HCT116 (cell line): ENCODE results near the gene TFF3. TPM values are rescaled to one million over a fixed set of nuclear protein-coding genes. Genes with fewer than 3 reads are reported as not detected.

Experiments used
- ATAC-seq: fragments of 200-7000 bp; cut with Tn5 transposase; 2 replicates; pipeline ENCODE4 v1.9.1; 2020; ENCODE audit warnings: mild to moderate bottlenecking, moderate library complexity
- BruUV-seq: library from RNA; stranded (reverse); fragments of 400-500 nt; replicated peaks from 2 replicates; lab custom pipeline; 2021; lab: Mats Ljungman, UMichigan
- CTCF ChIA-PET: fragments of 300-600 bp; sonication (Branson Sonifier 250); formaldehyde crosslinking; loops from one replicate; lab custom pipeline; 2021; ENCODE audit warnings: antibody characterized with exemption; lab: Charles Lee
- POLR2A ChIA-PET: fragments of 300-600, 350-600 bp; sonication (Branson Sonifier 250); formaldehyde crosslinking; loops from one replicate; lab custom pipeline; 2021; ENCODE audit warnings: antibody characterized with exemption; lab: Charles Lee
- RAD21 ChIA-PET, 2 experiments: fragments of 300-600 bp; sonication (Branson Sonifier 250); formaldehyde crosslinking; loops; one replicate each; lab custom pipeline; 2023; ENCODE audit warnings: low total read pairs in 2 of 2; ENCODE audit not compliant: uncharacterized antibody in 2 of 2, unreplicated experiment in 2 of 2, low non-redundant PET in 1 of 2; lab: Charles Lee
- DNase-seq: peaks from one replicate; pipeline ENCODE4 v3.0.0-alpha.2; 2010; ENCODE audit warnings: low read depth, low spot score
- H2AFZ ChIP-seq: fragments of 200-600 bp; shearing (Covaris generic), sonication (generic); 2 replicates; pipeline ENCODE4 v1.6.1; 2017; ENCODE audit warnings: low read depth, mixed run types, mixed read lengths, antibody characterized with exemption, low read length; ENCODE audit not compliant: poor library complexity, severe bottlenecking
- H3K27ac ChIP-seq: 2 replicates; pipeline ENCODE4 v1.5.1; 2012; ENCODE audit warnings: low read depth, low read length
- H3K27me3 ChIP-seq: fragments of 200-600 bp; sonication (generic); 2 replicates; pipeline ENCODE4 v1.6.1; 2016; ENCODE audit warnings: mixed run types, low read length, mixed read lengths; ENCODE audit not compliant: insufficient read depth
- H3K36me3 ChIP-seq, 2 experiments: fragments of 200-500 bp in 1 of 2; fragments of 200-600 bp in 1 of 2; sonication (Bioruptor generic) in 1 of 2; sonication (generic) in 1 of 2; 2 replicates each; pipeline versions ENCODE4 v1.5.1 to v1.6.1; 2014 to 2016; ENCODE audit warnings: low read length in 2 of 2, inconsistent platforms in 1 of 2, mixed read lengths in 1 of 2, mixed run types in 1 of 2; ENCODE audit not compliant: insufficient read depth in 2 of 2, control insufficient read depth in 1 of 2
- H3K4me1 ChIP-seq, 2 experiments: fragments of 200-600 bp in 1 of 2; sonication (generic) in 1 of 2; 2 replicates each; pipeline versions ENCODE4 v1.5.1 to v1.6.1; 2012 to 2017; ENCODE audit warnings: low read length in 2 of 2, inconsistent platforms in 1 of 2, mild to moderate bottlenecking in 1 of 2, mixed read lengths in 1 of 2, mixed run types in 1 of 2, moderate library complexity in 1 of 2; ENCODE audit not compliant: insufficient read depth in 2 of 2, control insufficient read depth in 1 of 2
- H3K4me2 ChIP-seq: fragments of 200-600 bp; sonication (generic); 2 replicates; pipeline ENCODE4 v1.6.1; 2017; ENCODE audit warnings: mixed run types, low read length, mixed read lengths
- H3K4me3 ChIP-seq, 2 experiments: fragments of 200-600 bp in 1 of 2; sonication (generic) in 1 of 2; replicated peaks in 1 of 2; 2 replicates each; pipeline ENCODE4 v1.5.1; 2011 to 2016; ENCODE audit warnings: low read length in 2 of 2, control low read depth in 1 of 2, low read depth in 1 of 2, mild to moderate bottlenecking in 1 of 2, mixed read lengths in 1 of 2, mixed run types in 1 of 2
- H3K79me2 ChIP-seq: fragments of 200-600 bp; sonication (generic); 2 replicates; pipeline ENCODE4 v1.6.1; 2017; ENCODE audit warnings: mild to moderate bottlenecking, mixed run types, low read length, moderate library complexity, mixed read lengths; ENCODE audit not compliant: insufficient read depth
- H3K9ac ChIP-seq: fragments of 200-600 bp; sonication (generic); 2 replicates; pipeline ENCODE4 v1.6.1; 2016; ENCODE audit warnings: low read length, mixed read lengths
- H3K9me2 ChIP-seq: fragments of 200-600 bp; sonication (generic), shearing (Covaris generic); 2 replicates; pipeline ENCODE4 v1.6.1; 2017; ENCODE audit warnings: mixed run types, mild to moderate bottlenecking, moderate library complexity; ENCODE audit not compliant: insufficient read depth
- H3K9me3 ChIP-seq, 2 experiments: fragments of 200-500 bp in 1 of 2; fragments of 200-600 bp in 1 of 2; sonication (Bioruptor generic) in 1 of 2; sonication (generic) in 1 of 2; 2 replicates each; pipeline ENCODE4 v1.6.1; 2014 to 2017; ENCODE audit warnings: low read length in 2 of 2, mixed read lengths in 2 of 2, inconsistent platforms in 1 of 2, low read depth in 1 of 2, mild to moderate bottlenecking in 1 of 2, mixed run types in 1 of 2, moderate library complexity in 1 of 2; ENCODE audit not compliant: control insufficient read depth in 1 of 2, insufficient read depth in 1 of 2
- H4K20me1 ChIP-seq: fragments of 200-600 bp; sonication (generic), shearing (Covaris generic); 2 replicates; pipeline ENCODE4 v1.6.1; 2017; ENCODE audit warnings: mixed run types, mild to moderate bottlenecking, moderate library complexity; ENCODE audit not compliant: insufficient read depth
- ATF3 ChIP-seq: IDR thresholded peaks from 2 replicates; pipeline ENCODE4 v1.6.1; 2012
- ELF1 ChIP-seq: IDR thresholded peaks from 2 replicates; pipeline ENCODE4 v1.6.1; 2012; ENCODE audit warnings: low read depth, borderline replicate concordance
- EZH2phosphoT487 ChIP-seq: fragments of 200-600 bp; IDR thresholded peaks from 2 replicates; pipeline ENCODE4 v1.6.1; 2018; ENCODE audit warnings: antibody characterized with exemption, borderline replicate concordance
- FOSL1 ChIP-seq: IDR thresholded peaks from 2 replicates; pipeline ENCODE4 v1.6.1; 2012; ENCODE audit warnings: low read depth
- JUND ChIP-seq: IDR thresholded peaks from 2 replicates; pipeline ENCODE4 v1.6.1; 2012
- RAD21 ChIP-seq: IDR thresholded peaks from 2 replicates; pipeline ENCODE4 v1.6.1; 2012; ENCODE audit warnings: low read depth, mild to moderate bottlenecking
- SIN3A ChIP-seq: IDR thresholded peaks from 2 replicates; pipeline ENCODE4 v1.6.1; 2012; ENCODE audit warnings: low read depth
- SP1 ChIP-seq: IDR thresholded peaks from 2 replicates; pipeline ENCODE4 v1.6.1; 2012; ENCODE audit warnings: low read depth
- TCF7L2 ChIP-seq: IDR thresholded peaks from 2 replicates; pipeline ENCODE4 v1.7.0; 2011; ENCODE audit warnings: borderline replicate concordance, inconsistent platforms; ENCODE audit not compliant: insufficient read depth, insufficient read length; ENCODE audit errors: extremely low read depth
- ZFX ChIP-seq: fragments of 450-650 bp; IDR thresholded peaks from 2 replicates; pipeline ENCODE4 v1.6.1; 2017
- intact Hi-C: fragments of 100-400 bp; cut with micrococcal nuclease; formaldehyde crosslinking; loops from 2 replicates; pipeline ENCODE4 v1.10.0; 2022
- total RNA-seq: library from RNA; stranded (reverse); gene quantifications from one replicate; pipeline ENCODE4 v1.2.1, GENCODE V29; 2021; ENCODE audit not compliant: unreplicated experiment
- TF ChIP-seq, protein P1 (sequence below), 3 experiments: fragments of 200-600 bp in 1 of 3; sonication (generic) in 1 of 3; IDR thresholded peaks in 2 of 3; conservative IDR thresholded peaks in 1 of 3; 2 replicates each; pipeline ENCODE4 v1.5.1; 2012 to 2017; ENCODE audit warnings: low read depth in 2 of 3, low read length in 2 of 3, antibody characterized with exemption in 1 of 3, borderline replicate concordance in 1 of 3, control low read depth in 1 of 3, mild to moderate bottlenecking in 1 of 3, mixed read lengths in 1 of 3, mixed run types in 1 of 3, moderate library complexity in 1 of 3; ENCODE audit not compliant: insufficient read depth in 1 of 3
- TF ChIP-seq, protein P2 (sequence below): IDR thresholded peaks from 2 replicates; pipeline ENCODE4 v1.6.1; 2011; ENCODE audit warnings: mild to moderate bottlenecking, low read length, moderate library complexity; ENCODE audit not compliant: insufficient replicate concordance; ENCODE audit errors: extremely low read depth
- TF ChIP-seq, protein P3 (sequence below): IDR thresholded peaks from 2 replicates; pipeline ENCODE4 v1.6.1; 2012; ENCODE audit warnings: low read depth

The TFF3 gene
- total RNA-seq, 1 experiment from 2014 or later = 0.22 TPM

GRCh38 chr21:42346441-42346840 is 31.2 kb upstream of the TFF3 start:
- H3K4me2 ChIP-seq = no peak overlapping the region
- no peaks in the 10 kb centered on the region for H3K4me1 ChIP-seq
- no peaks in the 10 kb centered on the region for H3K9me3 ChIP-seq
- H3K4me3 ChIP-seq = no peak overlapping the region
- no peak overlapping the region for H3K27ac ChIP-seq
- no peak overlapping the region for H2AFZ ChIP-seq
- no peaks in the 10 kb centered on the region for H4K20me1 ChIP-seq
- ChIA-PET RAD21 (no interaction called here), CTCF (no interaction called here), POLR2A (no interaction called here)
- ATAC-seq (no peak), DNase-seq (no peak)
- BruUV-seq = no TSS peak
- H3K79me2 ChIP-seq = no peaks in the 10 kb centered on the region
- no peaks in the 10 kb centered on the region for H3K9me2 ChIP-seq
- no peaks in the 10 kb centered on the region for H3K36me3 ChIP-seq
- intact Hi-C loops = no loop called here
- H3K27me3 ChIP-seq = no peaks in the 10 kb centered on the region
- no peak overlapping the region for H3K9ac ChIP-seq
- TF ChIP-seq FOSL1 (no peak), ATF3 (no peak), SIN3A (no peak), RAD21 (no peak), TCF7L2 (no peak), EZH2phosphoT487 (no peak), JUND (no peak), ZFX (no peak), SP1 (no peak), ELF1 (no peak)
- TF ChIP-seq, protein P1, sequence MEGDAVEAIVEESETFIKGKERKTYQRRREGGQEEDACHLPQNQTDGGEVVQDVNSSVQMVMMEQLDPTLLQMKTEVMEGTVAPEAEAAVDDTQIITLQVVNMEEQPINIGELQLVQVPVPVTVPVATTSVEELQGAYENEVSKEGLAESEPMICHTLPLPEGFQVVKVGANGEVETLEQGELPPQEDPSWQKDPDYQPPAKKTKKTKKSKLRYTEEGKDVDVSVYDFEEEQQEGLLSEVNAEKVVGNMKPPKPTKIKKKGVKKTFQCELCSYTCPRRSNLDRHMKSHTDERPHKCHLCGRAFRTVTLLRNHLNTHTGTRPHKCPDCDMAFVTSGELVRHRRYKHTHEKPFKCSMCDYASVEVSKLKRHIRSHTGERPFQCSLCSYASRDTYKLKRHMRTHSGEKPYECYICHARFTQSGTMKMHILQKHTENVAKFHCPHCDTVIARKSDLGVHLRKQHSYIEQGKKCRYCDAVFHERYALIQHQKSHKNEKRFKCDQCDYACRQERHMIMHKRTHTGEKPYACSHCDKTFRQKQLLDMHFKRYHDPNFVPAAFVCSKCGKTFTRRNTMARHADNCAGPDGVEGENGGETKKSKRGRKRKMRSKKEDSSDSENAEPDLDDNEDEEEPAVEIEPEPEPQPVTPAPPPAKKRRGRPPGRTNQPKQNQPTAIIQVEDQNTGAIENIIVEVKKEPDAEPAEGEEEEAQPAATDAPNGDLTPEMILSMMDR (IDR thresholded peaks at IDR 0.05 in 2 of 3, conservative IDR thresholded peaks at IDR 0.05 in 1 of 3; ENCODE audit: borderline replicate concordance in 1 of 3, insufficient read depth in 1 of 3, low read depth in 2 of 3, low read length in 2 of 3) = no peak
- TF ChIP-seq, protein P2, sequence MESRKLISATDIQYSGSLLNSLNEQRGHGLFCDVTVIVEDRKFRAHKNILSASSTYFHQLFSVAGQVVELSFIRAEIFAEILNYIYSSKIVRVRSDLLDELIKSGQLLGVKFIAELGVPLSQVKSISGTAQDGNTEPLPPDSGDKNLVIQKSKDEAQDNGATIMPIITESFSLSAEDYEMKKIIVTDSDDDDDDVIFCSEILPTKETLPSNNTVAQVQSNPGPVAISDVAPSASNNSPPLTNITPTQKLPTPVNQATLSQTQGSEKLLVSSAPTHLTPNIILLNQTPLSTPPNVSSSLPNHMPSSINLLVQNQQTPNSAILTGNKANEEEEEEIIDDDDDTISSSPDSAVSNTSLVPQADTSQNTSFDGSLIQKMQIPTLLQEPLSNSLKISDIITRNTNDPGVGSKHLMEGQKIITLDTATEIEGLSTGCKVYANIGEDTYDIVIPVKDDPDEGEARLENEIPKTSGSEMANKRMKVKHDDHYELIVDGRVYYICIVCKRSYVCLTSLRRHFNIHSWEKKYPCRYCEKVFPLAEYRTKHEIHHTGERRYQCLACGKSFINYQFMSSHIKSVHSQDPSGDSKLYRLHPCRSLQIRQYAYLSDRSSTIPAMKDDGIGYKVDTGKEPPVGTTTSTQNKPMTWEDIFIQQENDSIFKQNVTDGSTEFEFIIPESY = no peak
- TF ChIP-seq, protein P3, sequence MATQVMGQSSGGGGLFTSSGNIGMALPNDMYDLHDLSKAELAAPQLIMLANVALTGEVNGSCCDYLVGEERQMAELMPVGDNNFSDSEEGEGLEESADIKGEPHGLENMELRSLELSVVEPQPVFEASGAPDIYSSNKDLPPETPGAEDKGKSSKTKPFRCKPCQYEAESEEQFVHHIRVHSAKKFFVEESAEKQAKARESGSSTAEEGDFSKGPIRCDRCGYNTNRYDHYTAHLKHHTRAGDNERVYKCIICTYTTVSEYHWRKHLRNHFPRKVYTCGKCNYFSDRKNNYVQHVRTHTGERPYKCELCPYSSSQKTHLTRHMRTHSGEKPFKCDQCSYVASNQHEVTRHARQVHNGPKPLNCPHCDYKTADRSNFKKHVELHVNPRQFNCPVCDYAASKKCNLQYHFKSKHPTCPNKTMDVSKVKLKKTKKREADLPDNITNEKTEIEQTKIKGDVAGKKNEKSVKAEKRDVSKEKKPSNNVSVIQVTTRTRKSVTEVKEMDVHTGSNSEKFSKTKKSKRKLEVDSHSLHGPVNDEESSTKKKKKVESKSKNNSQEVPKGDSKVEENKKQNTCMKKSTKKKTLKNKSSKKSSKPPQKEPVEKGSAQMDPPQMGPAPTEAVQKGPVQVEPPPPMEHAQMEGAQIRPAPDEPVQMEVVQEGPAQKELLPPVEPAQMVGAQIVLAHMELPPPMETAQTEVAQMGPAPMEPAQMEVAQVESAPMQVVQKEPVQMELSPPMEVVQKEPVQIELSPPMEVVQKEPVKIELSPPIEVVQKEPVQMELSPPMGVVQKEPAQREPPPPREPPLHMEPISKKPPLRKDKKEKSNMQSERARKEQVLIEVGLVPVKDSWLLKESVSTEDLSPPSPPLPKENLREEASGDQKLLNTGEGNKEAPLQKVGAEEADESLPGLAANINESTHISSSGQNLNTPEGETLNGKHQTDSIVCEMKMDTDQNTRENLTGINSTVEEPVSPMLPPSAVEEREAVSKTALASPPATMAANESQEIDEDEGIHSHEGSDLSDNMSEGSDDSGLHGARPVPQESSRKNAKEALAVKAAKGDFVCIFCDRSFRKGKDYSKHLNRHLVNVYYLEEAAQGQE = no peak
